SK-N-SH treated with all-trans-retinoic acid at 6 μM for 48 hours (cell line): ENCODE results near the gene NCAPG2.

Experiments used
- ATAC-seq: fragments of 200-7000 bp; cut with Tn5 transposase; 3 replicates; pipeline ENCODE4 v1.9.1; 2020; ENCODE audit warnings: mild to moderate bottlenecking, moderate library complexity
- ARNTL ChIP-seq: fragments of 450-650 bp; formaldehyde crosslinking; IDR thresholded peaks from 2 replicates; pipeline ENCODE4 v1.5.0; 2020; ENCODE audit warnings: low read depth, mild to moderate bottlenecking, moderate library complexity, borderline replicate concordance
- BACH2 ChIP-seq: fragments of 250-450 bp; sonication (Bioruptor Pico); IDR thresholded peaks from 2 replicates; pipeline ENCODE4 v1.9.0; 2021; ENCODE audit warnings: mild to moderate bottlenecking, borderline replicate concordance
- CREB5 ChIP-seq: fragments of 250-450 bp; sonication (Bioruptor Pico); IDR thresholded peaks from 2 replicates; pipeline ENCODE4 v1.5.1; 2020; ENCODE audit warnings: low read depth, mild to moderate bottlenecking, moderate library complexity
- CSDC2 ChIP-seq: fragments of 250-450 bp; sonication (Bioruptor Pico); IDR thresholded peaks from 2 replicates; pipeline ENCODE4 v1.5.0; 2020; ENCODE audit warnings: mild to moderate bottlenecking, moderate library complexity
- ESRRG ChIP-seq: fragments of 250-450 bp; sonication (Bioruptor Pico); IDR thresholded peaks from 2 replicates; pipeline ENCODE4 v1.6.1; 2021; ENCODE audit warnings: mild to moderate bottlenecking
- GLIS3 ChIP-seq: fragments of 250-450 bp; sonication (Bioruptor Pico); IDR thresholded peaks from 2 replicates; pipeline ENCODE4 v1.5.0; 2020; ENCODE audit warnings: mild to moderate bottlenecking, moderate library complexity
- ISL1 ChIP-seq: fragments of 250-450 bp; sonication (Bioruptor Pico); IDR thresholded peaks from 2 replicates; pipeline ENCODE4 v2.1.2; 2022; ENCODE audit warnings: mild to moderate bottlenecking, moderate library complexity
- OSR1 ChIP-seq: fragments of 250-450 bp; sonication (Bioruptor Pico); IDR thresholded peaks from 2 replicates; pipeline ENCODE4 v1.8.0; 2022; ENCODE audit warnings: moderate library complexity, mild to moderate bottlenecking, inconsistent platforms
- PATZ1 ChIP-seq: fragments of 250-450 bp; sonication (Bioruptor Pico); IDR thresholded peaks from 2 replicates; pipeline ENCODE4 v1.8.0; 2020; ENCODE audit warnings: mild to moderate bottlenecking, moderate library complexity, borderline replicate concordance
- POU6F1 ChIP-seq: fragments of 250-450 bp; sonication (Bioruptor Pico); IDR thresholded peaks from 2 replicates; pipeline ENCODE4 v1.8.0; 2021; ENCODE audit warnings: low read depth, mild to moderate bottlenecking, moderate library complexity, borderline replicate concordance
- PPARA ChIP-seq: fragments of 250-450 bp; sonication (Bioruptor Pico); IDR thresholded peaks from 2 replicates; pipeline ENCODE4 v1.5.0; 2020; ENCODE audit warnings: mild to moderate bottlenecking, borderline replicate concordance
- RARB ChIP-seq: fragments of 250-450 bp; sonication (Bioruptor Pico); IDR thresholded peaks from 2 replicates; pipeline ENCODE4 v1.8.0; 2021; ENCODE audit warnings: mild to moderate bottlenecking, moderate library complexity
- SNAI2 ChIP-seq: fragments of 250-450 bp; sonication (Bioruptor Pico); IDR thresholded peaks from 2 replicates; pipeline ENCODE4 v1.5.0; 2020; ENCODE audit warnings: mild to moderate bottlenecking, moderate library complexity
- TCF4 ChIP-seq: fragments of 250-450 bp; sonication (Bioruptor Pico); IDR thresholded peaks from 2 replicates; pipeline ENCODE4 v1.8.0; 2021; ENCODE audit warnings: mild to moderate bottlenecking, moderate library complexity, borderline replicate concordance
- TOX ChIP-seq: fragments of 250-450 bp; sonication (Bioruptor Pico); IDR thresholded peaks from 2 replicates; pipeline ENCODE4 v1.8.0; 2021; ENCODE audit warnings: mild to moderate bottlenecking, moderate library complexity, borderline replicate concordance
- TSHZ2 ChIP-seq: fragments of 250-450 bp; sonication (Bioruptor Pico); IDR thresholded peaks from 2 replicates; pipeline ENCODE4 v1.5.0; 2020; ENCODE audit warnings: mild to moderate bottlenecking, moderate library complexity
- ZC3H10 ChIP-seq: fragments of 250-450 bp; sonication (Bioruptor Pico); IDR thresholded peaks from 2 replicates; pipeline ENCODE4 v1.5.1; 2021; ENCODE audit warnings: mild to moderate bottlenecking, moderate library complexity
- ZFP3 ChIP-seq: fragments of 250-450 bp; sonication (Bioruptor Pico); IDR thresholded peaks from 2 replicates; pipeline ENCODE4 v1.5.0; 2020; ENCODE audit warnings: mild to moderate bottlenecking, moderate library complexity
- ZFP30 ChIP-seq: fragments of 450-650 bp; formaldehyde crosslinking; IDR thresholded peaks from 2 replicates; pipeline ENCODE4 v1.5.0; 2022; ENCODE audit warnings: mild to moderate bottlenecking, moderate library complexity
- ZNF70 ChIP-seq: fragments of 450-650 bp; formaldehyde crosslinking; IDR thresholded peaks from 2 replicates; pipeline ENCODE4 v1.5.0; 2020; ENCODE audit warnings: mild to moderate bottlenecking, moderate library complexity
- ZNF8 ChIP-seq: fragments of 450-650 bp; formaldehyde crosslinking; IDR thresholded peaks from 2 replicates; pipeline ENCODE4 v1.5.0; 2020; ENCODE audit warnings: mild to moderate bottlenecking, moderate library complexity

The NCAPG2 gene

GRCh38 chr7:158704524-158705233 is at the start of gene NCAPG2:
TSS of gene NCAPG2 (minus strand) at chr7:158704804. CDS start at chr7:158701899, 2,905 bp downstream.
- TF ChIP-seq TSHZ2 (CRISPR knock-in tag) (0 out of 2 replicates have a peak, but pooled peaks have one; percentile 29), PPARA (CRISPR knock-in tag) (no peak)
- peak; percentile 99 for ATAC-seq

GRCh38 chr7:158753900-158754299 is 49.3 kb upstream of the NCAPG2 start:
- TF ChIP-seq CREB5 (CRISPR knock-in tag) = no peak
- no peak for TF ChIP-seq GLIS3 (CRISPR knock-in tag)
- TF ChIP-seq ZC3H10 (CRISPR knock-in tag) = no peak
- no peak for TF ChIP-seq PPARA (CRISPR knock-in tag)
- TF ChIP-seq BACH2 (CRISPR knock-in tag) = no peak
- TF ChIP-seq ARNTL (CRISPR knock-in tag) = no peak
- no peak for TF ChIP-seq ZFP30
- no peak for TF ChIP-seq TSHZ2 (CRISPR knock-in tag)
- TF ChIP-seq ISL1 (CRISPR knock-in tag) = no peak
- TF ChIP-seq ESRRG (CRISPR knock-in tag) = no peak
- no peak for TF ChIP-seq POU6F1 (CRISPR knock-in tag)
- TF ChIP-seq ZNF8 (CRISPR knock-in tag) = no peak
- no peak for TF ChIP-seq CSDC2
- no peak for TF ChIP-seq OSR1 (CRISPR knock-in tag)
- TF ChIP-seq RARB (CRISPR knock-in tag) = no peak
- TF ChIP-seq SNAI2 (CRISPR knock-in tag) = no peak
- no peak for TF ChIP-seq TCF4
- no peak for ATAC-seq

- no peak for ATAC-seq
- no peak for TF ChIP-seq TCF4
- TF ChIP-seq PPARA (CRISPR knock-in tag) = no peak
- no peak for TF ChIP-seq CREB5 (CRISPR knock-in tag)
- TF ChIP-seq BACH2 (CRISPR knock-in tag) = no peak
- no peak for TF ChIP-seq OSR1 (CRISPR knock-in tag)
- no peak for TF ChIP-seq ZFP30
- TF ChIP-seq PATZ1 (CRISPR knock-in tag) = no peak
- TF ChIP-seq RARB (CRISPR knock-in tag) = no peak
- TF ChIP-seq ZFP3 (CRISPR knock-in tag) = no peak
- no peak for TF ChIP-seq ZNF70 (CRISPR knock-in tag)
- TF ChIP-seq POU6F1 (CRISPR knock-in tag) = no peak
- TF ChIP-seq ESRRG (CRISPR knock-in tag) = no peak
- TF ChIP-seq SNAI2 (CRISPR knock-in tag) = no peak
- TF ChIP-seq GLIS3 (CRISPR knock-in tag) = no peak
- TF ChIP-seq CSDC2 = no peak
- no peak for TF ChIP-seq ISL1 (CRISPR knock-in tag)
- TF ChIP-seq ZC3H10 (CRISPR knock-in tag) = no peak
- TF ChIP-seq TOX = no peak
- TF ChIP-seq ARNTL (CRISPR knock-in tag) = no peak
Observed at GRCh38 chr7:158751751-158752150, 47.1 kb upstream of the NCAPG2 start.
